Measurements from ENCODE around the gene ZNF394.

The ZNF394 gene

DNA sequence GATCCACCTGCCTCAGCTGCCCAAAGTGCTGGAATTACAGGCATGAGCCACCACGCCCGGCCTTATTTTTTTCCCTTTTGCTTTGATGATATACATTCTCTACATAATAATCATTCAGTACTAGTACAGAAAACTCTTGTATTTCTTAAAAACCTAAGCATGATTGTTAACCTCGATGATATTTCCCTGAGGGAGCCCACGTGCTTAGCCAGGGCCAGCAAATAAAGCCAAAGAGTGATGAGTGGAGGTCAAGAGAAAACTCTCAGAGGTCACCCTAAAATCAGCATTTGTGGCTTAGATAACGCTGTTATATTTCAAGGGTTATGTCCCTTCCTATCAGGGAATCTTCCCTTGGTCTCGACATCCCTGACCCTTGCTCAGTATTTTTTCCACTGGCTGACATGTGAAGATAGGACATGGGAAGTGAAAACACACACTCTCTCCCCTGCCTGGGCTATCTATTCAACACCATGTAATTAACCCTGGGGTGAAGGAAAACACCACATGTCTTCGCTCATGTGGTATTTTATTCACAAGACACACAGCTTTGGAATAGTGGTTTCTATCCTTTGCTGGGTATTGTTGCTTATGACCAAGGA is 39.2 kb upstream of the ZNF394 start:
- Histone ChIP-seq H3K9me3 (replicated peaks; ENCODE audit: insufficient read depth, low read length) (no peaks in the 10 kb centered on the region), H3K4me3 (ENCODE audit: low read length) (no peak overlapping the region), H4K20me1 (ENCODE audit: insufficient read depth, low read length) (no peaks in the 10 kb centered on the region), H3K36me3 (replicated peaks; ENCODE audit: insufficient read depth, low read length) (no peaks in the 10 kb centered on the region), H3K27ac (ENCODE audit: low read length) (no peak overlapping the region), H3K9me2 (replicated peaks; ENCODE audit: insufficient read depth, low read length) (no peaks in the 10 kb centered on the region), H3K27me3 (replicated peaks; ENCODE audit: insufficient read depth, low read length) (no peaks in the 10 kb centered on the region), H3K4me2 (ENCODE audit: low read depth, low read length) (no peak overlapping the region), H3K4me1 (ENCODE audit: low read length) (no peaks in the 10 kb centered on the region), H2AFZ (ENCODE audit: low read length) (no peak overlapping the region), H3K9ac (ENCODE audit: low read length) (no peak overlapping the region), H3F3A (ENCODE audit: insufficient read depth, low read length) (no peaks in the 10 kb centered on the region), H3K79me2 (ENCODE audit: low read length) (no peaks in the 10 kb centered on the region)
- TF ChIP-seq CTCF (IDR thresholded peaks at IDR 0.05; ENCODE audit: low read length) (no peak), EZH2 (optimal IDR thresholded peaks at IDR 0.05; ENCODE audit: low read depth, low read length) (no peak), EZH2phosphoT487 (IDR thresholded peaks at IDR 0.05; ENCODE audit: low read length) (no peak)
- no peak for DNase-seq

- H3K4me1 ChIP-seq (ENCODE audit: low read length) = no peaks in the 10 kb centered on the region
- no peaks in the 10 kb centered on the region for H4K20me1 ChIP-seq (ENCODE audit: insufficient read depth, low read length)
- DNase-seq = no peak
- peaks cover 21% of the 10 kb centered on the region for H3K36me3 ChIP-seq (replicated peaks; ENCODE audit: insufficient read depth, low read length)
- H3K9me2 ChIP-seq (replicated peaks; ENCODE audit: insufficient read depth, low read length) = no peaks in the 10 kb centered on the region
- H3K79me2 ChIP-seq (ENCODE audit: low read length) = 0 out of 2 replicates have a peak, but pooled peaks cover 3% of the 10 kb centered on the region
- TF ChIP-seq CTCF (IDR thresholded peaks at IDR 0.05; ENCODE audit: low read length) (no peak), EZH2 (optimal IDR thresholded peaks at IDR 0.05; ENCODE audit: low read depth, low read length) (no peak), EZH2phosphoT487 (IDR thresholded peaks at IDR 0.05; ENCODE audit: low read length) (no peak)
- H3K27me3 ChIP-seq (replicated peaks; ENCODE audit: insufficient read depth, low read length) = no peaks in the 10 kb centered on the region
- H2AFZ ChIP-seq (ENCODE audit: low read length) = no peak overlapping the region
- no peak overlapping the region for H3K27ac ChIP-seq (ENCODE audit: low read length)
- no peaks in the 10 kb centered on the region for H3F3A ChIP-seq (ENCODE audit: insufficient read depth, low read length)
- no peak overlapping the region for H3K4me2 ChIP-seq (ENCODE audit: low read depth, low read length)
- H3K9ac ChIP-seq (ENCODE audit: low read length) = no peak overlapping the region
- H3K4me3 ChIP-seq (ENCODE audit: low read length) = no peak overlapping the region
- H3K9me3 ChIP-seq (replicated peaks; ENCODE audit: insufficient read depth, low read length) = 0 out of 2 replicates have a peak, but pooled peaks cover 10% of the 10 kb centered on the region
These were observed 35.6 kb upstream of the ZNF394 start for GRCh38 chr7:99535667-99536066.

DNA sequence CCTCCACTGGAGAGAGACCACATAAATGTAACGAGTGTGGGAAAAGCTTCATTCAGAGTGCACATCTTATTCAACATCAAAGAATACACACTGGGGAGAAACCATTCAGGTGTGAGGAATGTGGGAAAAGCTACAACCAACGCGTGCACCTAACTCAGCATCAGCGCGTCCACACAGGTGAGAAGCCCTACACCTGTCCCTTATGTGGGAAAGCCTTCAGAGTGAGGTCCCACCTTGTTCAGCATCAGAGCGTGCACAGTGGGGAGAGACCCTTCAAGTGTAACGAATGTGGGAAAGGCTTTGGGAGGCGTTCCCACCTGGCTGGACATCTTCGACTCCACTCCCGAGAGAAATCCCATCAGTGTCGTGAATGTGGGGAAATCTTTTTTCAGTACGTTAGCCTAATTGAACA is 31.3 kb upstream of the ZNF394 start:
- H2AFZ ChIP-seq (ENCODE audit: low read length) = no peak overlapping the region
- H3F3A ChIP-seq (ENCODE audit: insufficient read depth, low read length) = no peaks in the 10 kb centered on the region
- H3K36me3 ChIP-seq (replicated peaks; ENCODE audit: insufficient read depth, low read length) = peaks cover 24% of the 10 kb centered on the region
- DNase-seq = no peak
- H3K4me2 ChIP-seq (ENCODE audit: low read depth, low read length) = no peak overlapping the region
- H3K9me3 ChIP-seq (replicated peaks; ENCODE audit: insufficient read depth, low read length) = 0 out of 2 replicates have a peak, but pooled peaks cover 10% of the 10 kb centered on the region
- H3K79me2 ChIP-seq (ENCODE audit: low read length) = 0 out of 2 replicates have a peak, but pooled peaks cover 3% of the 10 kb centered on the region
- H3K9ac ChIP-seq (ENCODE audit: low read length) = no peak overlapping the region
- H3K27ac ChIP-seq (ENCODE audit: low read length) = no peak overlapping the region
- TF ChIP-seq EZH2phosphoT487 (IDR thresholded peaks at IDR 0.05; ENCODE audit: low read length) (no peak), EZH2 (optimal IDR thresholded peaks at IDR 0.05; ENCODE audit: low read depth, low read length) (no peak), CTCF (IDR thresholded peaks at IDR 0.05; ENCODE audit: low read length) (no peak)
- H4K20me1 ChIP-seq (ENCODE audit: insufficient read depth, low read length) = no peaks in the 10 kb centered on the region
- no peaks in the 10 kb centered on the region for H3K27me3 ChIP-seq (replicated peaks; ENCODE audit: insufficient read depth, low read length)
- H3K4me1 ChIP-seq (ENCODE audit: low read length) = no peaks in the 10 kb centered on the region
- H3K9me2 ChIP-seq (replicated peaks; ENCODE audit: insufficient read depth, low read length) = no peaks in the 10 kb centered on the region
- no peak overlapping the region for H3K4me3 ChIP-seq (ENCODE audit: low read length)

Data from MM.1S (cell line).